Stimulated activated CD4-positive, alpha-beta T cell treated with anti-CD3 and anti-CD28 coated beads, Interleukin-2, amount 100 ng/mL, for 4 hours (primary cell): ENCODE measurements around the gene LYAR.

ENCODE experiments used
- DNase-seq: peaks from one replicate; pipeline ENCODE4 v3.0.0-alpha.2; 2020; ENCODE audit warnings: low read depth

The LYAR gene

DNA sequence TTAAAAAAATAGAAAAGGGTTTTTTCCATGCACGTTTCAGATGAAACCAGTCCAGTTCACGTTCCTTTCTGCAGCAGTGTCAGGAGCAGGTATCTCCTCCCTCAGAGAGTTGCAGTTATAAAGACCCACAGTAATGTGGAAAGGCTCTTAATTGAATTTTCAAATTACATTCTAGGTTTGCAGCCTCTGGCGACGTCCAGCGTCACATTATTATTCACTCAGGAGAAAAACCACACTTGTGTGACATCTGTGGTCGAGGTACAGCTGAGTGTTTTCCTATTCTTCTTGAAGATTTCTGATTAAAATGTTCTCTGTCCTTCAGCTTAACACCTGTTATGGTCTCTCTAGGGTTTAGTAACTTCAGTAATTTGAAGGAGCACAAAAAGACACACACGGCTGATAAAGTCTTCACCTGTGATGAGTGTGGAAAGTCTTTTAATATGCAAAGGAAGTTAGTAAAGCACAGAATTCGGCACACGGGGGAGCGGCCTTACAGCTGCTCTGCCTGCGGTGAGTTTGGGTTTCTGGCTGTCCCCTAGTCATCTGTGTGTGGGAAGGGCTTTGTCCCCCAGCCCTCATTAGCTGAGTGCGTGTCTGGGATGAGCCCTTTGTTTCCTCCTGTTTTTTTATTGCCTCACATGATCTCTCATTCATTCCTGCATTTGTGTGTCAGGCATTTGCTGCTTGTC, 25.7 kb upstream of the LYAR start:
- no peak for DNase-seq

DNA sequence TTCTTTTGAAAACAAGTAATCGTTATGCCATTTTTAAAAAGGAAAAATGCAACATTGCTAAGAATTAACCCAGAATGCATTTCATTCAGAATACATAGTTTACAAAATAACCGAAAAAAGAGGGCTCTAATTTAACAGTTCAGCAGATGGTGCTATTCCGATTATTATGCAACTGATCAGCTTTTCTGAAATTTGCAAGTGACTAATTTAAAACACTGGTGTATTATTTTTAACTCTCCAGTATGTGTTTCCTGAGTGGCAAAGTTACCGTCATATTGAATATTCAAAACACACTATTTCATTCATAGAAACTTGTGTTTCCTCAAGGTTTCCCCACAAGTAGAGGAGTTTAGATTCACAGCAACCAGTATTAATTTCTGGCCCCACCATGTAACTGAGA, 21.2 kb upstream of the LYAR start:
- DNase-seq: no peak

DNA sequence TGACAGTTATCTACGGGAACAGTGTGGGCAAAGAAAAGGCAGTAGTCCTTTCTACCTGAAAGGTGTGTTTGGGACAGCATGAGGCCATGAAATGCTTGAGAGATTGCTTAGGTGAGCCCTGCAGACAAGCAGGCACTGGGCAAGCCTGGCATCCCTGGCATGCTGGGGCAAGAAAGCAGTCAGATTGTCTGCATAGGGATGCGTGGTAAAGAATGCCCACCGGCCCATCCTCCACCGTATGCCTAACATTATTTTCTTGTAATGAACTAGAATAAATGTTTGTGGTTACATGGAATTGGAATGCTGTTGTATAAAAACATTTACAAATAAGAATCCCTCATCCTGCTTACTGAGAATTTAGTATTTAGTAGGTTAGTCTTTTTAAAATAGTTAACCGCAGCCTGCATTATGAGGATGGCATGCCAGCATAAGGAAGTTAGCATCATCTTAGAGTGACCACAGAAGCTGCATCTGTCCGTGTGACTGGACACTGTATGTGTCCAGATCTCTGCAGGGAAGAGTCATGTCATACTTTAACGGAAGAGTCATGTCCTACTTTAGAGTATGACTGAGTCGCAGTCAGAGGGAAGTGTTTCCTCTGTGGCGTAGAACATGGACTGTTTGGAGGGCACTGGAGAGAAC, 19.0 kb upstream of the LYAR start:
- no peak for DNase-seq

DNA sequence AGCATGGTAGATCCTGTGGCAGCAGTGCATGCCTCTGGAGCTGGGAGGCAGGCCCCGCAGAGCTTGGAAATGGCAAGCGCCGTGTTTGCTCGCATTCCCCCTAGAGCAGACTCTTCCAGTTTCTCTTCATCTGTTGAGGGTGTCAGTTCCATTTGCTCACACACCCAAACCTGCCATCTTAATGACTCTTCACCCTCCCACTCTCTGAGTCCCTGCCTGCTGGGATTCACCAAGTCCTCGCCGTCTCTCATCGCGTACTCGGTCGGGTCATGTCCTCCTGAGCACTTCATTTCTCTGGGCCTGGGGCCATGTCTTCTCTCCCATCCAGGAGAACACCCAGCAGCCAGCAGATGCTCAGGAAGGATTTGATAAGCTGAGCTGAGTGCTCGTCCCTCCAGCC, 17.0 kb upstream of the LYAR start:
- DNase-seq: no peak

DNA sequence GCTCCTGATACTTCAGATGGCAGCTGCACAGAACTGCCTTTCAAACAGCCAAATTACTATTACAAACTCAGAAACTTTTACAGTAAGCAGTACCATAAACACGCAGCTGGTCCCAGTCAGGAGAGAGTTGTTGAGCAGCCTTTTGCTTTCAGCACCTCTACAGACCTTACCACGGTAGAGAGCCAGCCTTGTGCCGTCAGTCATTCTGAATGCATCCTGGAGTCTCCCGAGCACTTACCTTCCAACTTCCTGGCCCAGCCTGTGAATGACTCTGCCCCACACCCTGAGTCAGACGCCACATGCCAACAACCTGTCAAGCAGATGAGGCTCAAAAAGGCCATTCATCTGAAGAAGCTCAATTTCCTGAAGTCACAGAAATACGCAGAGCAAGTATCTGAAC, 12.5 kb upstream of the LYAR start:
- DNase-seq: no peak

DNA sequence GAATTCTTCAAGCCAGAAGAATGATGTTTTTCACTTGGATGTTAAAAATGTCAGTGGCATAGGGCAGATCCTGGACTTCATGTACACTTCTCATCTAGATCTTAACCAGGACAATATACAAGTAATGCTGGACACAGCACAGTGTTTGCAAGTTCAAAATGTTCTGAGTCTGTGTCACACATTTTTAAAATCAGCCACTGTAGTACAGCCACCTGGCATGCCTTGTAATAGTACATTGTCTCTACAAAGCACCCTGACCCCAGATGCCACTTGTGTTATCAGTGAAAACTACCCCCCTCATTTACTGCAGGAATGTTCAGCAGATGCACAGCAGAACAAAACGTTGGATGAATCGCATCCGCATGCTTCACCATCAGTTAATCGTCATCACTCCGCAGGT, 12.0 kb upstream of the LYAR start:
- DNase-seq: no peak

DNA sequence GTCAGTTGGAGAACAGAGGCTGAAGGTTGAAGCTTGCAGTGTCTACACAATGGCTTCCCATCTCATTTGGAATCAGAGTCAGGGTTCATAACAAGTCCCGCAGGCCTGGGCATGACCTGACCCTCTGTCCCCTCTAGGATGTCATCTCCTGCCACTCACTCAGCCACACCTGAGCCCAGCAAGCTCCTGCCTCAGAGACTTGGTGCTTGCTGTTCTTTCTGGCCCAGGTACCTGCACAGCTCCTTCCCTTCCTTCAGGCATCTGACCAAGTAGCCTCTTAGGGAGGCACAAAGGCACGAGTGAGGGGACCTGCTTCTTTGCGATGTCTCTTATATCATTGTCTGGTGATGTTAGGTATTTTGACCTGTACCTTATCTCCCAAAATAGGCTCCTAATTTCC, 9.1 kb upstream of the LYAR start:
- DNase-seq: no peak

DNA sequence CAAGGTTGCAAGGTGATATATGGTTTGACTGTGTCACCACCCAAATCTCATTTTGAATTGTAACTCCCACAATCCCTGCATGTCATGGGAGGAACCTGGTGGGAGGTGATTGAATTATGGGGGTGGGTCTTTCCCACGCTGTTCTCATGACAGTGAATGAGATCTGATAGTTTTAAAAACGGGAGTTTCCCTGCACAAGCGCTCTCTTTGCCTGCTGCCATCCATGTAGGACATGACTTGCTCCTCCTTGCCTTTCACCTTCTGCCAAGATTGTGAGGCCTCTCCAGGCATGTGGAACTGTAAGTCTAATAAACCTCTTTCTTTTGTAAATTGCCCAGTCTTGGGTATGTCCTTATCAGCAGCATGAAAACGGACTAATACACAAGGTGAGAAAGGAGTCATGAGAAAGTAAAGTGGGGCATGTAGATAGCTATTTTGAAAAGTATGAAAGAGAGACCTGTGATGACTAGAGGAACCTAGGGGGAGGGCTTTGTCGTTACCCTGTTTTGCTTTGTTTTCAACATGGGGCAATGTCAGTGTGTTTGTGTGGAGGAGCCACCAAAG, 6.4 kb upstream of the LYAR start:
- DNase-seq: no peak

DNA sequence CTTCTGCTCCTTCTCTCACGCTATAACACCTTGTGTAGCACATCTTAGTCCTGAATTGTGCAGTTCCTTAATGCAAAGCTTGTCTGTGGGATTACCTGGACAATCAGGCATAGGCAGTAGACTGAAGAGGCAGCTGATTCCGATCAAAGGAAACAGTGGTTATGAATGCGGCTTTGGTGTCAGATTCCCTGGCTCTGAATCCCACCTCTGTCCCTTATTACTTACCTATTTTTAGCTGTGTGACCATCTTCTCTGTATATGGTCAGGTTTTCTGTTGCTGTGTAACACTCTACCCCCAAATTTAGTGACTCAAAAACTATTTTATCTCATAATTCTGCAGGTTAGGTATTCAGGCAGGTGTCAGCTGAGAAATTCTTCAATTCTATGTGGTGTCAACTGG, 3.3 kb upstream of the LYAR start:
- DNase-seq: no peak

DNA sequence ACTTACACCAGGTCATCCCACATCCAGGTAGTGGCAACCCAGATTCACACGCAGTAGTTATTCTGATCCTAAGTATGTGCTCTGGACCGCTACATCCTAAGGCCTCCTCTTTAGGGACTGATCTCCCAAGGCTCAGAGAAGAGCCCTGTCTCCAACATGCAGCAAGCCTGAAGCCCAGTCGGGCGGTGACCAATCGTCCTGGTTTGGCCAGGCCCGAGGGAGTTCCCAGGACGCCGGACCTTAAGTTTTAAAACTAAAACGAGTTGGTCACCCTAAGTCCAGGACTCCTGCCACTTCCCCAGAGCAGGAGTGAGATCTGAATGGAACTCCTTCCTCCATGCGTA, 385 bp downstream of the LYAR start:
- no peak for DNase-seq

DNA sequence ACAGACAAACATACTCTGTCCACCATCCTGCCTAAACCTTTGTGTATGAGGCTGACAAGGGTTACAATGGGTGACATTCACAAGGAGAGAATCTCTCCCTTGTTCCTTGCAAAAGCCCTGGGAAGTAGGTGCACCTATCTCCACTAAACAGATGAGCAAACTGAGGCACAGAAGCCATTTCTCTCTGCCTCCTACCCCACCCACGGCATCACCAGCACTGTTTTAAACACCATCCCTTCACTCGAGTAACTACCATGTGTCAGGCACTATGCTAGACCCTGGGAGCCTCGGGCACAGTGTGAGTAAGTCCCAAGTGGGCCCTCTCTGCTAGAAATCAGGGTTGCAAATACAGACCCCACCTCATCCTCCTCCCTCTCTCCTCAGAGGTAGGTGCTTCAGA, 899 bp downstream of the LYAR start:
- DNase-seq: no peak

DNA sequence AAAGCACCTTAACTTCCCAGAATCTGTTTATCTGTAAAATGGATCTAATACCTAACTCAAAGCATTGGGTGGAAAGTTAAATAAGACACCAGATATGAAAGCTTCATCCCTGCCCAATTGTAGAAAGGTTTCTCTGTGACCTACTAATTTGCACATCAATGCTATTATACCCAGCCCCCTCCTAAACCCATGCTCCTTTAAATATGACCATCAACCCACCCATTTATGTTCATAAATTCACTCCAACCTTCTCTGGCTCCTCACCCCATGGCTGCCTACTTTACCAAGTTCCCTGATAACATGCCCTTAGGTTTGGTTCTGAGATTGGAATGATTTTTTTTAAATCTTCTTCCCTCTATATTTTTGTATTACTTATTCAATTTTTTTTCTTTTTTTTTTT, 1.9 kb downstream of the LYAR start:
- DNase-seq: no peak

DNA sequence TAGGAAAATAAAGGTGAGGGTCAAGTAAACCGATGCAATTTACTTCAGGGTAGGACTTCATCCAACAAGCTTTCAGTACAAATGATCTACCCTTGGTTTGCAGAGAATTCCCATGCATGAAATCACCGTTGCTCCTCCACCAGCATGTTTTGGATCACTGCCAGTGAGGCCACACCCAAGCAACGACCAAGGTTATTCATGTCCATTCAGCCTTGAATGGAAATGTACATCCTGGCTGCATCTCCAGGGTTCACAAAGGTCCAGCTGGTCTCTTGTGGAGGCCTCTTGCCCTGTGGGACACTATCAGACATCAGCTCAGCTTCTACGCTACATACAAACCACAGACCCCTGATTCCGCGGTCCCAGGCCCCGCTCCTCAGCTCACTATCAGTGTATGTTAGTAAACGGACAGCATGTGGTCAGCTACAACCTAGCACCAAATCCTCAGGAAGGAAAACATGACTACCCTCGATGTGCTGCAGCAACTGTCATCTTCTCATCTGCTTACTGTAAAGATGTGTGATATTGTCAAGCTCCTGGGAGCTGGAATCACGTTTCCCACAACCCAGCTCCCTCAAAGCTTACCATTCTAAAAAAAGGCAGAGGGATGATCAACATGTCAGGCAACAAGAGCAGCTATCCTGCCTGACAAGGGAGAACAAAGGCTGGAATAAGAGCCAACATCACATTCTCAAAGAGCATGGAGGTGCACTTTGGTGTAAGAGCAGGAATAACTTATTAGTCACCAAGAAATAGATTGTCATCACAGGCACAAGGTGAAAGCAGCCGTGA, 4.9 kb downstream of the LYAR start:
- no peak for DNase-seq

DNA sequence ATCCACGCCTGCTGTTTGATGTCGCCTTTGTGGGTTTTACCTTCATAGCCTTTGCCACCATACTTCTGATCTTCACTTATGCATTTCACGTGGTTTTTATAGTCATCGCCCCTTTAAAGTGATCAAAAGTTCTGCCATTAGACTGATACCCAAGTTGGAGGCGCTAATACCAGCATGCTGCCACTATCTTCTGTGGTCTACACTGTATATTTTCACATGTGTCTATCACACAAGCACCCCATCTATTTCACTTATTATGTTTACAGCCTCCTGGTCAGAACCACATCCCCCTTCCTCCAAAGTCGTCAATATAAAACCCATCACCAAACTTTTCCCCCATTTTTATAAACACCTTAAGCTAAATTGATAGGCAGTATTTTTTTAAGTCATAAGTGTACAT, 8.2 kb downstream of the LYAR start:
- DNase-seq: no peak

DNA sequence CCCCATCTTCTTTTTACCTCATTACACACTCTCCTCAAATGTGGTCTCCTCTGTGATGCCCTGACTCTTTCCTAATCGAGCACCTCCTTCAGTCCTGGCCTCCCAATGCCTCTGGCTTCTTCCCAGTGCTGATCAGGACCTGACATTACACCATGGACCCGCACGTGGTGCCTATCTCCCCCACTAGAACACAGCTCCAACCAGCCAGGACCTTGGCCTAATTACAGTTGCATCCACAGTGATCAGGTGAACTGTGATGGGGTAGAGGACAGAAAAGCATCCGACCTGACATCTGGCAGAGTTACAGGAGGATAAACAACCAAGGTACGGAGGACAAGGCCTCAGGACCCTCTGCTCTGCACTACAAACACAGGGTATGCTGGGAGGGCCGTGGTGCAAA, 12.4 kb downstream of the LYAR start:
- no peak for DNase-seq

DNA sequence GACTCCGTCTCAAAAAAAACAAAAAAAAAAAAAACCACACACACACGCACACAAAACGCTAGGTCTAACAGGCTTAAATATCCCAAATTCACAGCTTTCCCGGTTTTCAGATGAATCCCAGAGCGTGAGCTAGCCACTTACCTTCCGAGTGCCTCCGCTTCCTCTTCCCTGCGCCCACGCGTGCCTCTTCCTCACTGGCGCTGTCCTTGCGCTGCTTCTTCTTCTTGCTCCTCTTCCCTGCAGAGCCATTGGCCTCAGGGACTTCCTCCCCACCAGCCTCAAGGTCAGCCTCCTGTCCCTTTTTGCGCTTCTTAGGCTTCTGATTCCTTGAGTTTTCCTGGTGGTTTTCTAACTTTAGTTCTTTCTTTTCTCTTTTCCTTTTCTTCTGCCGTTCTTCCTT, 15.7 kb downstream of the LYAR start:
- no peak for DNase-seq

DNA sequence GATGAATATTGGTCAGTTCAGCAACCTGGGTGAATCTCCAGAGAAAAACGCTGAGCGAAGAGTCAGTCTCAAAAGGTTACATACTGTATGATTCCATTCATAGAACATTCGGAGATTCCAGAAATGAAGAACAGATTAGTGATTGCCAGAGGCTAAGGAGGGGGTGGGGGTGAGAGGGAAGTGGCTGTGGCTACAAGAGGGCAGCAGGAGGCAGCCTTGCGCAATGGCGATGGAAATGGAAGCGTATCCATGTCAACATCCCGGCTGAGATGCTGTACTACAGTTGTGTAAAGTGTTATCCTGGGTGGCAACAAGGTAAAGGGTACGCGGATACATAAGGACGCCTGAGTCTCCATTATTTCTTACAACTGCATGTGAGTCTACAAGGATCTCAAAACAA, 18.0 kb downstream of the LYAR start:
- no peak for DNase-seq

DNA sequence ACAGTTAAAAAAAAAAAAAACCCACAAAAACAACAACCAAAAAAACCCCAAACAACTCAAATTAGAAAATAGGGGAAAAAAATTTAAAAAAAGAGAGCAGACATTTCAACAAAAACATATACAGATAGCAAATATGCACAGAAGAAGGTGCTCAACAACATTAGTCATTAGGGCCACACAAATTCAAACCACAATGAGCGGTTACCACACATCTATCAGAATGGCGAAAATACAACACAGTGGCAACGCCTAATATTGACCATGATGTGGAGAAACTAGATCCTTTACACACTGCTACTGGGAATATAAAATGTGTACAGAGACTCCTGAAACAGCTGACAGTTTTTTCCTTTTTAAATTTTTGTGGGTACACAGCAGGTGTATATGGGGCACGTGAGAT, 19.4 kb downstream of the LYAR start:
- no peak for DNase-seq

DNA sequence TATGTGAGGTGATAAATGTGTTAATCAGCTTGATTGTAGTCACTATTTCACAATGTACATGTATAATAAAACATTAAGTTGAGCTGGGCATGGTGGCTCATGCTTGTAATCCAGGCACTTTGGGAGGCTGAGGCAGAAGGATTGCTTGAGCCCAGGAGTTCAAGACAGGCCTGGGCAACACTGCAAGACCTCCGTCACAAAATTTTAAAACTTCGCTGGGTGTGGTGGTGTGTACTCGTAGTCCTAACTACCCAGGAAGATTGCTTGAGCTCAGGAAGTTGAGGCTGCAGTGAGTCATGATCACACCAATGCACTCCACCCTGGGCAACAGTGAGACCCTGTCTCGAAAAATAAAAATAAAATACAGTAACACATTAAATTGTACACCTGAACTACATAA, 20.1 kb downstream of the LYAR start:
- no peak for DNase-seq

DNA sequence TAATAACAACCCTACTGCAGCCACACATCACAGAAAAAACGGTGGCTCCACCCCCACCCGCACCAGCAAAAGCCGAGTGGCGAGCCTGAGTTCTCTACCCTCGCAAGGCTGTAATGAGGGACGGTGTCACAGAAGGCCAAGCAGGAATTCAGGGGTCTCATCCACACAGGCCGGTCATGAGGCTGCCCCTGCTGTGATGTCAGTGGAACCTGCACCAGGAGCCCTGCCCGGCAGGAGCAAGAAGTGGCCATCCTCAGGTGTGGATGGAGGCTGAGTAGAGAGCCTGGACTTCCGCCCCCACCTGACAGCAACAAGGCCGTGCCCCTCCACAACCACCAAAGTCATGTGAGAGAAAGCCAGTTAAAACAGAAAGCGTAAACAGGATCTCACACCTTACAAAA, 20.6 kb downstream of the LYAR start:
- no peak for DNase-seq

DNA sequence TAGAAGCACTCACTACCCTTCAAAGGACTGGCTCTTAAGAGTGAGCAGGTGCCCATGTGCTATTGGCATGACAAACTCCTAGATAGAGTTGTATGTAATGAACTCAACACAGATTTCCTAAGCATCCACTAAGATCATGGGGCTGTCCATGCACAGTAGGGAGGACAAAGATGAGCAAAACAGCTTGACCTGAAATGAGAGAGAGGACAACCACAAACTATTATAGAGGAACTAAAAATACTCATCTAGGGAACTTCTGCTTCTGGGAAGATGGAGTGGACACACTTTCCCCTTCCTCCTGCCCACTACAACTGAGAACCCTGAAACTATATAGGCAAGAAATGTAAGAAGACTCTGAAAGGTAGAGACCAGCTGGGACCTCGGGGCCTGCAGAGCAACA, 21.2 kb downstream of the LYAR start:
- DNase-seq: no peak

DNA sequence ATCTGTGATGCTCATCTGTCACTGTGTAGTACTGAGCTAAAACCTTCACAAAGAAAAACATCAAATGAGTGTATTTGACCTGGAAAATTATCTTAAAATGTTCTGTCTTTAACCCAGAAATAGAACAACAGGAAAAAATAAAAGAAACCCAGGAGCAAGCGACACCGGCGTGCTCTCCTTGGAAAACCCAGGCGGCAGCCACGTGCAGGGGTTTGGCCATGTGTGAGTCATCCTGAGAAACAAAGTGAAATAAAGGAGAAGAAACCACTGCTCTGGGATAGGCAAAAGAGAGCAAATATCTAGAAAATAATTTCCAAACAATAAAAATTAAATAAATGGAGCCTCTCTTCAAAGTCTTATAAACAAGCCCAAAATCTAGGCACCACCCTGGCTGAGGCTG, 22.0 kb downstream of the LYAR start:
- DNase-seq: no peak

DNA sequence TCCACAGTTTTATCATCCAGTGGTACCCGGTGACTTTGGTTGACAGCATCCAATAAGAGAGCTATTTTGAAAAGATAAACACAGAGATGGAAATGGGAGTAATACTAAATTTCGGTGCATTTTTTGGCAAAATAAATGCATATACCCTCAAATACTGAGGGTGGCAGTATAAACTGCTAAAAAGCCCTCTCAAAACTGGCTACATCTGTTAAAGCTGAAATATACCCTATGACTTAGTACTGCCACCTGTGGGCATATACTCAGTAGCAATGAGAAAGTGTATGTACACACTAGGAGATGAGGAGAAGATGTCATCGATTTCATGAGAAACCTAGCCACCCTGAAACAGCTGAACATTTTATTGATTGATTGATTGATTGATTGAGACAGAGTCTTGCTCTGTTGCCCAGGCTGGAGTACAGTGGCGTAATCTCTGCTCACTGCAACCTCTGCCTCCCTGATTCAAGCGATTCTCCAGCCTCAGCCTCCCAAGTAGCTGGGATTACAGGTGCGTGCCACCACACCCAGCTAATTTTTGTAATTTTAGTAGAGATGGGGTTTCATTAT, 29.7 kb downstream of the LYAR start:
- no peak for DNase-seq
